D721Med (cell line): ENCODE data around the gene CETN1.

ENCODE experiments used
- DNase-seq: peaks from one replicate; pipeline ENCODE4 v3.0.0; 2011; ENCODE audit warnings: low spot score; ENCODE audit not compliant: insufficient read length
- FAIRE-seq: peaks from 2 replicates; lab custom pipeline; 2011; peaks lifted over from hg19 to GRCh38; lab: Jason Lieb, UNC
- CTCF ChIP-seq: IDR thresholded peaks from 2 replicates; pipeline ENCODE4 v1.5.1; 2012; ENCODE audit warnings: mild to moderate bottlenecking, control low read depth; ENCODE audit not compliant: insufficient read depth; ENCODE audit errors: missing control alignments

CETN1 gene

GRCh38 chr18:570256-570655 is 9.9 kb upstream of the CETN1 start:
- DNase-seq (no peak), FAIRE-seq (no peak)
- no peak for TF ChIP-seq CTCF

GRCh38 chr18:570697-571096 is 9.5 kb upstream of the CETN1 start:
- FAIRE-seq, result no peak
- DNase-seq, result no peak
- TF ChIP-seq CTCF, result no peak

GRCh38 chr18:572091-572830 is 7.9 kb upstream of the CETN1 start:
- DNase-seq (no peak), FAIRE-seq (no peak)
- TF ChIP-seq CTCF, result no peak

GRCh38 chr18:572831-573289 is 7.3 kb upstream of the CETN1 start:
- FAIRE-seq, result no peak
- no peak for TF ChIP-seq CTCF
- DNase-seq, result no peak

- no peak for DNase-seq
- no peak for TF ChIP-seq CTCF
- FAIRE-seq, result no peak
Measured at GRCh38 chr18:573385-573784, 6.8 kb upstream of the CETN1 start.

GRCh38 chr18:574149-574860 is 5.9 kb upstream of the CETN1 start:
- TF ChIP-seq CTCF, result no peak
- FAIRE-seq (no peak), DNase-seq (no peak)
